HCT116 (cell line): Measurements from ENCODE around the gene SEPTIN8.

Experiments used
- ELF1 ChIP-seq: IDR thresholded peaks from 2 replicates; pipeline ENCODE4 v1.6.1; 2012; ENCODE audit warnings: low read depth, borderline replicate concordance
- EZH2 ChIP-seq: fragments of 200-600 bp; sonication (generic); IDR thresholded peaks from 2 replicates; pipeline ENCODE4 v1.6.1; 2017; ENCODE audit warnings: antibody characterized with exemption, mixed run types
- POLR2A ChIP-seq: IDR thresholded peaks from 2 replicates; pipeline ENCODE4 v1.7.0; 2011; ENCODE audit warnings: borderline replicate concordance; ENCODE audit not compliant: insufficient read depth, insufficient read length; ENCODE audit errors: extremely low read depth
- POLR2AphosphoS5 ChIP-seq: IDR thresholded peaks from 2 replicates; pipeline ENCODE4 v1.6.1; 2011; ENCODE audit warnings: mild to moderate bottlenecking, low read depth, low read length, moderate library complexity
- SIN3A ChIP-seq: IDR thresholded peaks from 2 replicates; pipeline ENCODE4 v1.6.1; 2012; ENCODE audit warnings: low read depth
- SP1 ChIP-seq: IDR thresholded peaks from 2 replicates; pipeline ENCODE4 v1.6.1; 2012; ENCODE audit warnings: low read depth
- TCF7L2 ChIP-seq: IDR thresholded peaks from 2 replicates; pipeline ENCODE4 v1.7.0; 2011; ENCODE audit warnings: borderline replicate concordance, inconsistent platforms; ENCODE audit not compliant: insufficient read depth, insufficient read length; ENCODE audit errors: extremely low read depth
- ZNF274 ChIP-seq: fragments of 200-500 bp; sonication (Bioruptor generic); IDR thresholded peaks from 2 replicates; pipeline ENCODE4 v1.6.1; 2014; ENCODE audit warnings: mild to moderate bottlenecking, low read depth, low read length, inconsistent platforms
- TF ChIP-seq, protein P1 (sequence below), 3 experiments: fragments of 200-600 bp in 1 of 3; sonication (generic) in 1 of 3; IDR thresholded peaks in 2 of 3; conservative IDR thresholded peaks in 1 of 3; 2 replicates each; pipeline ENCODE4 v1.5.1; 2012 to 2017; ENCODE audit warnings: low read depth in 2 of 3, low read length in 2 of 3, antibody characterized with exemption in 1 of 3, borderline replicate concordance in 1 of 3, control low read depth in 1 of 3, mild to moderate bottlenecking in 1 of 3, mixed read lengths in 1 of 3, mixed run types in 1 of 3, moderate library complexity in 1 of 3; ENCODE audit not compliant: insufficient read depth in 1 of 3
- TF ChIP-seq, protein P2 (sequence below): IDR thresholded peaks from 2 replicates; pipeline ENCODE4 v1.6.1; 2012
- TF ChIP-seq, protein P3 (sequence below): IDR thresholded peaks from 2 replicates; pipeline ENCODE4 v1.6.1; 2012
- TF ChIP-seq, protein P4 (sequence below): IDR thresholded peaks from 2 replicates; pipeline ENCODE4 v1.6.1; 2012; ENCODE audit warnings: low read depth

DNA sequence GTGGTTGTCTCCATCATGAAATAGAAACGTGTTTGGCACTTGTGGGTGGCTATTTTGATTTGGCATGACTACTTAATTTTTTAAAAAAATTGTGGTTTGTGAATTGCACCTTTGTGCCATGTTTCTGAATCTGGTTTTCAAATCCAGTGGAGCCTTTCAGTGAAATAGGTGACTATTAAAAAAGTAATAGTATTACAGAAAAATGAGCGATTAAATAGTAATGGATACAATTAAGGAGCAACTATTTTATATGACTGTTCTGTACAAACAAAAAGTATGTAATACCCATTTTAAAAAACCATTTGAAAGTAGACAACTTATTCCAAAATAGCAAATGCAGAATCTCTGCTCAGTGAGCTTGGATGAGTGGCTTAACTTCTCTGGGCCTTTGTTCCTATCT, 39.0 kb upstream of the SEPTIN8 start:
- TF ChIP-seq, protein P1, sequence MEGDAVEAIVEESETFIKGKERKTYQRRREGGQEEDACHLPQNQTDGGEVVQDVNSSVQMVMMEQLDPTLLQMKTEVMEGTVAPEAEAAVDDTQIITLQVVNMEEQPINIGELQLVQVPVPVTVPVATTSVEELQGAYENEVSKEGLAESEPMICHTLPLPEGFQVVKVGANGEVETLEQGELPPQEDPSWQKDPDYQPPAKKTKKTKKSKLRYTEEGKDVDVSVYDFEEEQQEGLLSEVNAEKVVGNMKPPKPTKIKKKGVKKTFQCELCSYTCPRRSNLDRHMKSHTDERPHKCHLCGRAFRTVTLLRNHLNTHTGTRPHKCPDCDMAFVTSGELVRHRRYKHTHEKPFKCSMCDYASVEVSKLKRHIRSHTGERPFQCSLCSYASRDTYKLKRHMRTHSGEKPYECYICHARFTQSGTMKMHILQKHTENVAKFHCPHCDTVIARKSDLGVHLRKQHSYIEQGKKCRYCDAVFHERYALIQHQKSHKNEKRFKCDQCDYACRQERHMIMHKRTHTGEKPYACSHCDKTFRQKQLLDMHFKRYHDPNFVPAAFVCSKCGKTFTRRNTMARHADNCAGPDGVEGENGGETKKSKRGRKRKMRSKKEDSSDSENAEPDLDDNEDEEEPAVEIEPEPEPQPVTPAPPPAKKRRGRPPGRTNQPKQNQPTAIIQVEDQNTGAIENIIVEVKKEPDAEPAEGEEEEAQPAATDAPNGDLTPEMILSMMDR (IDR thresholded peaks at IDR 0.05 in 2 of 3, conservative IDR thresholded peaks at IDR 0.05 in 1 of 3; ENCODE audit: borderline replicate concordance in 1 of 3, insufficient read depth in 1 of 3, low read depth in 2 of 3, low read length in 2 of 3), result no peak
- TF ChIP-seq POLR2A (no peak), ELF1 (no peak), POLR2AphosphoS5 (no peak), ZNF274 (no peak), SP1 (no peak), TCF7L2 (no peak), SIN3A (no peak), EZH2 (no peak)
- TF ChIP-seq, protein P2, sequence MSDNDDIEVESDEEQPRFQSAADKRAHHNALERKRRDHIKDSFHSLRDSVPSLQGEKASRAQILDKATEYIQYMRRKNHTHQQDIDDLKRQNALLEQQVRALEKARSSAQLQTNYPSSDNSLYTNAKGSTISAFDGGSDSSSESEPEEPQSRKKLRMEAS, result no peak
- TF ChIP-seq, protein P3, sequence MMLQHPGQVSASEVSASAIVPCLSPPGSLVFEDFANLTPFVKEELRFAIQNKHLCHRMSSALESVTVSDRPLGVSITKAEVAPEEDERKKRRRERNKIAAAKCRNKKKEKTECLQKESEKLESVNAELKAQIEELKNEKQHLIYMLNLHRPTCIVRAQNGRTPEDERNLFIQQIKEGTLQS, result no peak
- TF ChIP-seq, protein P4, sequence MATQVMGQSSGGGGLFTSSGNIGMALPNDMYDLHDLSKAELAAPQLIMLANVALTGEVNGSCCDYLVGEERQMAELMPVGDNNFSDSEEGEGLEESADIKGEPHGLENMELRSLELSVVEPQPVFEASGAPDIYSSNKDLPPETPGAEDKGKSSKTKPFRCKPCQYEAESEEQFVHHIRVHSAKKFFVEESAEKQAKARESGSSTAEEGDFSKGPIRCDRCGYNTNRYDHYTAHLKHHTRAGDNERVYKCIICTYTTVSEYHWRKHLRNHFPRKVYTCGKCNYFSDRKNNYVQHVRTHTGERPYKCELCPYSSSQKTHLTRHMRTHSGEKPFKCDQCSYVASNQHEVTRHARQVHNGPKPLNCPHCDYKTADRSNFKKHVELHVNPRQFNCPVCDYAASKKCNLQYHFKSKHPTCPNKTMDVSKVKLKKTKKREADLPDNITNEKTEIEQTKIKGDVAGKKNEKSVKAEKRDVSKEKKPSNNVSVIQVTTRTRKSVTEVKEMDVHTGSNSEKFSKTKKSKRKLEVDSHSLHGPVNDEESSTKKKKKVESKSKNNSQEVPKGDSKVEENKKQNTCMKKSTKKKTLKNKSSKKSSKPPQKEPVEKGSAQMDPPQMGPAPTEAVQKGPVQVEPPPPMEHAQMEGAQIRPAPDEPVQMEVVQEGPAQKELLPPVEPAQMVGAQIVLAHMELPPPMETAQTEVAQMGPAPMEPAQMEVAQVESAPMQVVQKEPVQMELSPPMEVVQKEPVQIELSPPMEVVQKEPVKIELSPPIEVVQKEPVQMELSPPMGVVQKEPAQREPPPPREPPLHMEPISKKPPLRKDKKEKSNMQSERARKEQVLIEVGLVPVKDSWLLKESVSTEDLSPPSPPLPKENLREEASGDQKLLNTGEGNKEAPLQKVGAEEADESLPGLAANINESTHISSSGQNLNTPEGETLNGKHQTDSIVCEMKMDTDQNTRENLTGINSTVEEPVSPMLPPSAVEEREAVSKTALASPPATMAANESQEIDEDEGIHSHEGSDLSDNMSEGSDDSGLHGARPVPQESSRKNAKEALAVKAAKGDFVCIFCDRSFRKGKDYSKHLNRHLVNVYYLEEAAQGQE, result no peak
